HUES48 (cell line): Measurements from ENCODE around the gene MGAT5.

Source experiments
- H3K27ac ChIP-seq: one replicate; pipeline ENCODE4 v1.7.0; 2013; ENCODE audit warnings: low read depth, low read length, inconsistent platforms
- H3K27me3 ChIP-seq: 2 replicates; pipeline ENCODE4 v1.6.1; 2013; ENCODE audit warnings: mild to moderate bottlenecking, low read length; ENCODE audit not compliant: control insufficient read depth, insufficient read depth
- H3K36me3 ChIP-seq: 2 replicates; pipeline ENCODE4 v1.6.1; 2013; ENCODE audit warnings: low read length; ENCODE audit not compliant: control insufficient read depth, insufficient read depth
- H3K4me1 ChIP-seq: 2 replicates; pipeline ENCODE4 v1.6.1; 2013; ENCODE audit warnings: mild to moderate bottlenecking, low read length; ENCODE audit not compliant: control insufficient read depth, insufficient read depth
- H3K4me3 ChIP-seq: 2 replicates; pipeline ENCODE4 v1.5.1; 2013; ENCODE audit warnings: mild to moderate bottlenecking, low read depth, low read length
- H3K9ac ChIP-seq: 2 replicates; pipeline ENCODE4 v1.6.1; 2013; ENCODE audit warnings: mild to moderate bottlenecking, low read depth, low read length, moderate library complexity
- H3K9me3 ChIP-seq: 2 replicates; pipeline ENCODE4 v1.6.1; 2013; ENCODE audit warnings: low read length; ENCODE audit not compliant: control insufficient read depth, insufficient read depth

The MGAT5 gene

GRCh38 chr2:134218414-134218813 is 35.5 kb upstream of the MGAT5 start:
- H3K9me3 ChIP-seq = no peaks in the 10 kb centered on the region
- no peaks in the 10 kb centered on the region for H3K27me3 ChIP-seq
- H3K36me3 ChIP-seq = no peaks in the 10 kb centered on the region
- no peak overlapping the region for H3K4me3 ChIP-seq
- no peak overlapping the region for H3K27ac ChIP-seq
- no peak overlapping the region for H3K9ac ChIP-seq
- H3K4me1 ChIP-seq = peaks cover 30% of the 10 kb centered on the region

GRCh38 chr2:134218930-134219658 is 34.8 kb upstream of the MGAT5 start:
- Histone ChIP-seq H3K36me3 (no peaks in the 10 kb centered on the region), H3K27ac (no peak overlapping the region), H3K4me1 (peaks cover 30% of the 10 kb centered on the region), H3K9ac (no peak overlapping the region), H3K27me3 (no peaks in the 10 kb centered on the region), H3K4me3 (no peak overlapping the region), H3K9me3 (no peaks in the 10 kb centered on the region)

DNA sequence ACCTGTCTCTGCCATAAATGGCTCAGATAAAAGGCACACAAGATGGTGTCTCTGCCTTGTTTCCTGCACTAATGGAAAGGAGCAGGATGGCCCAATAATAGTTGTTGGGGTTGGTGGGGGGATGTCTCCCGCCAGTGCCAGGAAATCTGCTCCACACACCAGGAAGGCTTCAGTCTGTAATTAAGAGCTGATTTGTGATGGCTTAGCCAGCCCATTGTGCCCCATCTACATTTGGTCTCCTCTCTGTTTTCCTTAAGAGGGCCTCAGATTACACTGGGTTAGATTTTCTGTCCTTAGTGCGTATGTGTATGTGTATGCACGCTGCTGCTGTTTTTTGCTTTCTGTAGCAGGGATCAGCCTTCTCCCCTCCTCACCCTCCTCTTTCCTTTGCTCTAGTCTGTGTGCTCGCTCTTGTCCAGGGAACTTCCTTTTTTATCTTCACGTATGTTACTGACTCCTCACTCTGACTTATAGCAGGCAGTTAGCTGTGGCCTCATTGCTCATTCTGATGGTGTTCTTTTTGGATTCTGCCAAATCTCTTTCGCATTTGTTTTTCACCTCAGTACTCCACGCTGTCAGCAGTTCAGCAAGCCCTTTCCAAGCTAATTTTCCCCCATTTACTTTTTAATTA is 33.4 kb upstream of the MGAT5 start:
- Histone ChIP-seq H3K36me3 (no peaks in the 10 kb centered on the region), H3K27ac (no peak overlapping the region), H3K9ac (no peak overlapping the region), H3K27me3 (no peaks in the 10 kb centered on the region), H3K4me1 (peaks cover 34% of the 10 kb centered on the region), H3K9me3 (no peaks in the 10 kb centered on the region), H3K4me3 (no peak overlapping the region)

GRCh38 chr2:134224005-134224404 is 29.9 kb upstream of the MGAT5 start:
- H3K27ac ChIP-seq = no peak overlapping the region
- no peak overlapping the region for H3K9ac ChIP-seq
- H3K27me3 ChIP-seq = no peaks in the 10 kb centered on the region
- H3K4me1 ChIP-seq = peaks cover 37% of the 10 kb centered on the region
- no peaks in the 10 kb centered on the region for H3K36me3 ChIP-seq
- no peak overlapping the region for H3K4me3 ChIP-seq
- no peaks in the 10 kb centered on the region; the same call in none of the 2 replicates for H3K9me3 ChIP-seq

DNA sequence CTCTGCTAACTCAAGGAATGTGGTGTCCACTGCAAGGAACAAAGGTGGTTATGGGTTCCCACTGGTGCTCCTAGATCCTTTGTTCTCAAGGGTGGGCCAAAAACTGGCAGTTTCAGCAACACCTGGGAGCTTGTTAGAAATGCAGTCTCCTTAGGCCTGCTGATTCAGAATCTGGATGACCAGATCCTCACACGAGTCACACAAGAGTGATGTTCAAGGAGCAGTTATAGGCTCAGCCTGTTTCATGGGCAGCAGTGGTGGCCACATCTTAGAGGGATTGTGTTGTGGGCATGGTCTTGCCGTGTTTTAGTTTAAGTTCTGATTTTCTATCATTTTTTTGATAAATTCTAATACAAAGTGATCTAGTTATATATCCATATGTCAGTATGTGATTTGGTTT is 28.7 kb upstream of the MGAT5 start:
- peaks cover 28% of the 10 kb centered on the region for H3K4me1 ChIP-seq
- H3K9me3 ChIP-seq = peaks cover 7% of the 10 kb centered on the region
- H3K9ac ChIP-seq = no peak overlapping the region
- no peaks in the 10 kb centered on the region for H3K36me3 ChIP-seq
- H3K27me3 ChIP-seq = no peaks in the 10 kb centered on the region
- H3K27ac ChIP-seq = no peak overlapping the region
- no peak overlapping the region for H3K4me3 ChIP-seq

- H3K27ac ChIP-seq = no peak overlapping the region
- H3K4me1 ChIP-seq = peaks cover 21% of the 10 kb centered on the region
- H3K9me3 ChIP-seq = peaks cover 7% of the 10 kb centered on the region
- H3K36me3 ChIP-seq = no peaks in the 10 kb centered on the region
- H3K4me3 ChIP-seq = no peak overlapping the region
- no peaks in the 10 kb centered on the region for H3K27me3 ChIP-seq
- H3K9ac ChIP-seq = no peak overlapping the region
Observed at GRCh38 chr2:134225841-134226240, 28.0 kb upstream of the MGAT5 start.

- H3K27me3 ChIP-seq = no peaks in the 10 kb centered on the region
- peaks cover 7% of the 10 kb centered on the region for H3K9me3 ChIP-seq
- H3K4me3 ChIP-seq = no peak overlapping the region
- H3K9ac ChIP-seq = no peak overlapping the region
- no peaks in the 10 kb centered on the region for H3K36me3 ChIP-seq
- no peak overlapping the region for H3K27ac ChIP-seq
- peaks cover 16% of the 10 kb centered on the region for H3K4me1 ChIP-seq
Observed at GRCh38 chr2:134226601-134227000, 27.3 kb upstream of the MGAT5 start.

GRCh38 chr2:134227666-134228065 is 26.2 kb upstream of the MGAT5 start:
- no peak overlapping the region for H3K9ac ChIP-seq
- H3K4me3 ChIP-seq = no peak overlapping the region
- H3K27ac ChIP-seq = no peak overlapping the region
- peaks cover 16% of the 10 kb centered on the region for H3K4me1 ChIP-seq
- H3K9me3 ChIP-seq = peaks cover 7% of the 10 kb centered on the region
- H3K27me3 ChIP-seq = no peaks in the 10 kb centered on the region
- H3K36me3 ChIP-seq = no peaks in the 10 kb centered on the region

DNA sequence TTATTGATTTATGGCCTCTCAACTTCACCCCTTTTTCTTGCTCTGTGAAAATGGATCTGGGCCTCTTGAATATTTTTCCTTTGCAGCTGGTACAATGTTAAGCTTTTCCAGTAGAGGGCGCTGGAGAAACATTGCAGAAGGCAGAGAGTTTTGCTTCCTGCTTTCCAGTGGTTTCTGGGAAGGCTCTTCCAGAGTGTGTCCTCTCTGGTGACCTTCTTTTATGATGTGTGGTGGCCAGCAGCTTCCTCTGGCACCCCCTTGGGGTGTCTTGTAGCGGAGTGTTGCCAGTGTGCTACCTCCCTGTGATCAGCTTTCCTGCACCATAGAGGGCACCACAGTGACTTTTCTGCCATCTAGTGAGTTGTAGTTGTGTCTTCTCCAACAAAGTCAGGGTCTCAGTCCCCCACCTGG is 25.4 kb upstream of the MGAT5 start:
- peaks cover 16% of the 10 kb centered on the region for H3K4me1 ChIP-seq
- no peaks in the 10 kb centered on the region for H3K27me3 ChIP-seq
- no peak overlapping the region for H3K4me3 ChIP-seq
- H3K36me3 ChIP-seq = no peaks in the 10 kb centered on the region
- H3K27ac ChIP-seq = no peak overlapping the region
- no peak overlapping the region for H3K9ac ChIP-seq
- peaks cover 7% of the 10 kb centered on the region for H3K9me3 ChIP-seq

GRCh38 chr2:134229540-134229939 is 24.3 kb upstream of the MGAT5 start:
- Histone ChIP-seq H3K4me1 (peaks cover 16% of the 10 kb centered on the region), H3K9ac (no peak overlapping the region), H3K9me3 (peaks cover 7% of the 10 kb centered on the region), H3K27ac (no peak overlapping the region), H3K27me3 (no peaks in the 10 kb centered on the region), H3K36me3 (no peaks in the 10 kb centered on the region), H3K4me3 (no peak overlapping the region)

- Histone ChIP-seq H3K4me1 (peaks cover 7% of the 10 kb centered on the region), H3K9me3 (peaks cover 7% of the 10 kb centered on the region), H3K27ac (no peak overlapping the region), H3K27me3 (no peaks in the 10 kb centered on the region), H3K9ac (no peak overlapping the region), H3K4me3 (no peak overlapping the region), H3K36me3 (no peaks in the 10 kb centered on the region)
Observed at GRCh38 chr2:134230885-134231284, 23.0 kb upstream of the MGAT5 start.
